Measurements from ENCODE around the gene DNM2. TPM values are rescaled to one million over a fixed set of nuclear protein-coding genes. Genes with fewer than 3 reads are reported as not detected.

Gene DNM2
- total and polyA plus RNA-seq, 9 of the 15 experiments (the other 6 are each of a cell fraction or from before 2014, with no cell fraction given) = 2.2 to 161 (median 72.6) TPM

DNA sequence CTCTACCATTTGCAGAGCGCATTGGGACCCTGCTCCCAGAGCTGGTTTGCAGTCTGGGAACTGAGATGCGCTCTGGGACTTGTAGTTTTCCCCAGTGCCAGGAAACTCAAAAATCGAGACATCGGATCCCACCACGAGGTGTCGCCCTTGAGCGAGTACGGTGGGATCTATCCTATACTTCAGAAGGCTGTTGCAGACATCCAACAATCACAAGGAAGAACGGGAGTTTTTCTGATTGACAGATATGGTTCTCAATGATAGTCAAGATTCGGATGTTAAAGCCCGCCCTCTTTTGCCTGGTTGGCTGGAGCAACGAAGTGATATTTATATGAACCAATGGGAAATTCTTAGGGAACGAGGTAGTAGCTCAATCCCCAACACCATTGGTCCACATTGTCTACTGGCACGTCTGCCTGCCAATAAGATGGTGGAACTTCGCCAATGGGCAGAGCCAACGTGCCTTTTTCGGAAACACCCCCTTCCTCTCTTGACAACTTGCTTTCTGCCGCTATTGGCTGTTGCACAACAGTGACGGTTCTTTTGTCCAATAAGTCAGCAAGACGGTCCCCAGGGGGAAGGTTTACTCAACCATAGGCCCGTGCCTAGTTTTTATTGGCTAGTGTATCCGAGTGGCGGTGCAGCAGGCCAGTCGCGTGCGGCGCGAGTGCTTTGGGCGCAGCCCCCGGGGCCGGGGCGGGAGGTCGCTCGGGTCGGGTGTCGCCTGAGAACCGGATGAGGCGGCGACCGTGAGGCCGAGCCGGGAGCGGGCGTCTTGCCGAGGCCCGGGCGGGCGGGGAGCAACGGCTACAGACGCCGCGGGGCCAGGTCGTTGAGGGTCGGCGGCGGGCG lies at the start of gene DNM2 (continued):
- TF ChIP-seq, protein P1, sequence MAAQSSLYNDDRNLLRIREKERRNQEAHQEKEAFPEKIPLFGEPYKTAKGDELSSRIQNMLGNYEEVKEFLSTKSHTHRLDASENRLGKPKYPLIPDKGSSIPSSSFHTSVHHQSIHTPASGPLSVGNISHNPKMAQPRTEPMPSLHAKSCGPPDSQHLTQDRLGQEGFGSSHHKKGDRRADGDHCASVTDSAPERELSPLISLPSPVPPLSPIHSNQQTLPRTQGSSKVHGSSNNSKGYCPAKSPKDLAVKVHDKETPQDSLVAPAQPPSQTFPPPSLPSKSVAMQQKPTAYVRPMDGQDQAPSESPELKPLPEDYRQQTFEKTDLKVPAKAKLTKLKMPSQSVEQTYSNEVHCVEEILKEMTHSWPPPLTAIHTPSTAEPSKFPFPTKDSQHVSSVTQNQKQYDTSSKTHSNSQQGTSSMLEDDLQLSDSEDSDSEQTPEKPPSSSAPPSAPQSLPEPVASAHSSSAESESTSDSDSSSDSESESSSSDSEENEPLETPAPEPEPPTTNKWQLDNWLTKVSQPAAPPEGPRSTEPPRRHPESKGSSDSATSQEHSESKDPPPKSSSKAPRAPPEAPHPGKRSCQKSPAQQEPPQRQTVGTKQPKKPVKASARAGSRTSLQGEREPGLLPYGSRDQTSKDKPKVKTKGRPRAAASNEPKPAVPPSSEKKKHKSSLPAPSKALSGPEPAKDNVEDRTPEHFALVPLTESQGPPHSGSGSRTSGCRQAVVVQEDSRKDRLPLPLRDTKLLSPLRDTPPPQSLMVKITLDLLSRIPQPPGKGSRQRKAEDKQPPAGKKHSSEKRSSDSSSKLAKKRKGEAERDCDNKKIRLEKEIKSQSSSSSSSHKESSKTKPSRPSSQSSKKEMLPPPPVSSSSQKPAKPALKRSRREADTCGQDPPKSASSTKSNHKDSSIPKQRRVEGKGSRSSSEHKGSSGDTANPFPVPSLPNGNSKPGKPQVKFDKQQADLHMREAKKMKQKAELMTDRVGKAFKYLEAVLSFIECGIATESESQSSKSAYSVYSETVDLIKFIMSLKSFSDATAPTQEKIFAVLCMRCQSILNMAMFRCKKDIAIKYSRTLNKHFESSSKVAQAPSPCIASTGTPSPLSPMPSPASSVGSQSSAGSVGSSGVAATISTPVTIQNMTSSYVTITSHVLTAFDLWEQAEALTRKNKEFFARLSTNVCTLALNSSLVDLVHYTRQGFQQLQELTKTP (IDR thresholded peaks at IDR 0.05; ENCODE audit: low read depth in 1 of 2, partially characterized antibody in 2 of 2) = peak in 1 of 2 experiments; percentile 94
- TF ChIP-seq ZKSCAN1 (IDR thresholded peaks at IDR 0.05; ENCODE audit: low read depth, low read length) = no peak
- TF ChIP-seq KDM4B (IDR thresholded peaks at IDR 0.05; ENCODE audit: borderline replicate concordance in 2 of 2, low read depth in 1 of 2) = no peak
- TF ChIP-seq ZBTB1 (CRISPR knock-in tag; IDR thresholded peaks at IDR 0.05; ENCODE audit: borderline replicate concordance, low read depth) = no peak
- TF ChIP-seq ZC3H4 (CRISPR knock-in tag; IDR thresholded peaks at IDR 0.05; ENCODE audit: borderline replicate concordance) = no peak
- TF ChIP-seq RFX1 (IDR thresholded peaks at IDR 0.05) = peak; percentile 82
- TF ChIP-seq CREM (IDR thresholded peaks at IDR 0.05; ENCODE audit: low read depth) = peak; percentile 86
- TF ChIP-seq CBX3 (IDR thresholded peaks at IDR 0.05; ENCODE audit: borderline replicate concordance in 1 of 2, low read length in 2 of 2) = peak in 1 of 2 experiments; percentile 68; a peak in 1 of 3 replicates
- TF ChIP-seq, protein P2, sequence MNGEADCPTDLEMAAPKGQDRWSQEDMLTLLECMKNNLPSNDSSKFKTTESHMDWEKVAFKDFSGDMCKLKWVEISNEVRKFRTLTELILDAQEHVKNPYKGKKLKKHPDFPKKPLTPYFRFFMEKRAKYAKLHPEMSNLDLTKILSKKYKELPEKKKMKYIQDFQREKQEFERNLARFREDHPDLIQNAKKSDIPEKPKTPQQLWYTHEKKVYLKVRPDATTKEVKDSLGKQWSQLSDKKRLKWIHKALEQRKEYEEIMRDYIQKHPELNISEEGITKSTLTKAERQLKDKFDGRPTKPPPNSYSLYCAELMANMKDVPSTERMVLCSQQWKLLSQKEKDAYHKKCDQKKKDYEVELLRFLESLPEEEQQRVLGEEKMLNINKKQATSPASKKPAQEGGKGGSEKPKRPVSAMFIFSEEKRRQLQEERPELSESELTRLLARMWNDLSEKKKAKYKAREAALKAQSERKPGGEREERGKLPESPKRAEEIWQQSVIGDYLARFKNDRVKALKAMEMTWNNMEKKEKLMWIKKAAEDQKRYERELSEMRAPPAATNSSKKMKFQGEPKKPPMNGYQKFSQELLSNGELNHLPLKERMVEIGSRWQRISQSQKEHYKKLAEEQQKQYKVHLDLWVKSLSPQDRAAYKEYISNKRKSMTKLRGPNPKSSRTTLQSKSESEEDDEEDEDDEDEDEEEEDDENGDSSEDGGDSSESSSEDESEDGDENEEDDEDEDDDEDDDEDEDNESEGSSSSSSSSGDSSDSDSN (IDR thresholded peaks at IDR 0.05; ENCODE audit: borderline replicate concordance in 1 of 2, low read depth in 2 of 2, low read length in 2 of 2) = 0 out of 4 replicates have a peak, but pooled peaks of 1 of the 2 experiments have one; percentile 30
- peak; percentile 67 for TF ChIP-seq SMC3 (conservative IDR thresholded peaks at IDR 0.05; ENCODE audit: insufficient read depth, low read depth, low read length)
- TF ChIP-seq CREB1 (IDR thresholded peaks at IDR 0.05) = peak; percentile 78
- peak; percentile 82 for TF ChIP-seq CREB1 (CRISPR knock-in tag; IDR thresholded peaks at IDR 0.05)
- no peak for TF ChIP-seq C11orf30 (IDR thresholded peaks at IDR 0.05; ENCODE audit: low read depth)
- peak; percentile 39 for TF ChIP-seq EP300 (IDR thresholded peaks at IDR 0.05; ENCODE audit: low read length)
- peak; percentile 56; the same call in 1 of the 2 replicates for TF ChIP-seq POLR2AphosphoS5 (IDR thresholded peaks at IDR 0.05; ENCODE audit: control insufficient read depth, insufficient read depth, low read depth, low read length)
- TF ChIP-seq TCF7 (IDR thresholded peaks at IDR 0.05; ENCODE audit: borderline replicate concordance) = no peak
- TF ChIP-seq MXI1 (IDR thresholded peaks at IDR 0.05; ENCODE audit: low read depth, low read length) = no peak
- TF ChIP-seq CHD2 (IDR thresholded peaks at IDR 0.05; ENCODE audit: low read depth, low read length) = peak; percentile 97
- peak; percentile 100 for TF ChIP-seq ASH1L (IDR thresholded peaks at IDR 0.05; ENCODE audit: borderline replicate concordance, low read depth, partially characterized antibody)
- TF ChIP-seq RB1 (IDR thresholded peaks at IDR 0.05; ENCODE audit: low read depth) = peak; percentile 77
- TF ChIP-seq TAF1 (IDR thresholded peaks at IDR 0.05; ENCODE audit: control insufficient read depth, extremely low read depth, insufficient read depth, low read length, severe bottlenecking) = peak; percentile 65
